ENCODE data around the gene HOXC10. TPM values are rescaled to one million over a fixed set of nuclear protein-coding genes. Genes with fewer than 3 reads are reported as not detected.

HOXC10 gene
- total RNA-seq, 4 donors from 2014 or later = 7.6 to 20.9 (median 12.0) TPM

DNA sequence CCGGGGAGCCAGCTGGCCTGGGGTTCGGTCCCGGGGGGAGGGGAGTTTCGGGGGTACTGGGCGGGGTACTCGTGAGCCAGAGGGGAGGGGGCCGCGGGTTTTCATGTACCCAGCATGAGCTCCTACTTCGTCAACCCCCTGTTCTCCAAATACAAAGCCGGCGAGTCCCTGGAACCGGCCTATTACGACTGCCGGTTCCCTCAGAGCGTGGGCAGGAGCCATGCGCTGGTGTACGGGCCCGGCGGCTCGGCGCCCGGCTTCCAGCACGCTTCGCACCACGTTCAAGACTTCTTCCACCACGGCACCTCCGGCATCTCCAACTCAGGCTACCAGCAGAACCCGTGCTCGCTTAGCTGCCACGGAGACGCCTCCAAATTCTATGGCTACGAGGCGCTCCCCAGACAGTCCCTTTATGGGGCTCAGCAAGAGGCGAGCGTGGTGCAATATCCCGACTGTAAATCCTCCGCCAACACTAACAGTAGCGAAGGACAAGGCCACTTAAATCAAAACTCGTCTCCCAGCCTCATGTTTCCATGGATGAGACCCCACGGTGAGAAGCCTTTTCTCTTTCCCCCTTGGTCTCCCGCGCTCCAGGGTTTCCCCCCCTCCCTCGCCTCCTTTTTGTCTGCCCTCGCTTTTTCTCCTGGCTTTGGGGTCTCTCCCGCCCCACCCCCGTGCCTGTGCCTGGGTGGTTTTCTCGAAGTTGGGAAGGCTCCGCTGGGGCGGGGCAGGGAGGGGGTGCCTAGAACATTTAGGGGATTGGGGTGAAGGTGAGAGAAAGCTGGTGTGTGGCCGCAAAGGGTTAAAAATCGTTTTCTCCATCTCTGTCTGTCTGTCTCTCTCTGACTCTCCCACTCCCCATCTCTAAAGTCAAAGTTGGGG, 24.5 kb downstream of the HOXC10 start:
- TF ChIP-seq, protein P1, sequence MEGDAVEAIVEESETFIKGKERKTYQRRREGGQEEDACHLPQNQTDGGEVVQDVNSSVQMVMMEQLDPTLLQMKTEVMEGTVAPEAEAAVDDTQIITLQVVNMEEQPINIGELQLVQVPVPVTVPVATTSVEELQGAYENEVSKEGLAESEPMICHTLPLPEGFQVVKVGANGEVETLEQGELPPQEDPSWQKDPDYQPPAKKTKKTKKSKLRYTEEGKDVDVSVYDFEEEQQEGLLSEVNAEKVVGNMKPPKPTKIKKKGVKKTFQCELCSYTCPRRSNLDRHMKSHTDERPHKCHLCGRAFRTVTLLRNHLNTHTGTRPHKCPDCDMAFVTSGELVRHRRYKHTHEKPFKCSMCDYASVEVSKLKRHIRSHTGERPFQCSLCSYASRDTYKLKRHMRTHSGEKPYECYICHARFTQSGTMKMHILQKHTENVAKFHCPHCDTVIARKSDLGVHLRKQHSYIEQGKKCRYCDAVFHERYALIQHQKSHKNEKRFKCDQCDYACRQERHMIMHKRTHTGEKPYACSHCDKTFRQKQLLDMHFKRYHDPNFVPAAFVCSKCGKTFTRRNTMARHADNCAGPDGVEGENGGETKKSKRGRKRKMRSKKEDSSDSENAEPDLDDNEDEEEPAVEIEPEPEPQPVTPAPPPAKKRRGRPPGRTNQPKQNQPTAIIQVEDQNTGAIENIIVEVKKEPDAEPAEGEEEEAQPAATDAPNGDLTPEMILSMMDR (IDR thresholded peaks at IDR 0.05; ENCODE audit: low read depth) = no peak

DNA sequence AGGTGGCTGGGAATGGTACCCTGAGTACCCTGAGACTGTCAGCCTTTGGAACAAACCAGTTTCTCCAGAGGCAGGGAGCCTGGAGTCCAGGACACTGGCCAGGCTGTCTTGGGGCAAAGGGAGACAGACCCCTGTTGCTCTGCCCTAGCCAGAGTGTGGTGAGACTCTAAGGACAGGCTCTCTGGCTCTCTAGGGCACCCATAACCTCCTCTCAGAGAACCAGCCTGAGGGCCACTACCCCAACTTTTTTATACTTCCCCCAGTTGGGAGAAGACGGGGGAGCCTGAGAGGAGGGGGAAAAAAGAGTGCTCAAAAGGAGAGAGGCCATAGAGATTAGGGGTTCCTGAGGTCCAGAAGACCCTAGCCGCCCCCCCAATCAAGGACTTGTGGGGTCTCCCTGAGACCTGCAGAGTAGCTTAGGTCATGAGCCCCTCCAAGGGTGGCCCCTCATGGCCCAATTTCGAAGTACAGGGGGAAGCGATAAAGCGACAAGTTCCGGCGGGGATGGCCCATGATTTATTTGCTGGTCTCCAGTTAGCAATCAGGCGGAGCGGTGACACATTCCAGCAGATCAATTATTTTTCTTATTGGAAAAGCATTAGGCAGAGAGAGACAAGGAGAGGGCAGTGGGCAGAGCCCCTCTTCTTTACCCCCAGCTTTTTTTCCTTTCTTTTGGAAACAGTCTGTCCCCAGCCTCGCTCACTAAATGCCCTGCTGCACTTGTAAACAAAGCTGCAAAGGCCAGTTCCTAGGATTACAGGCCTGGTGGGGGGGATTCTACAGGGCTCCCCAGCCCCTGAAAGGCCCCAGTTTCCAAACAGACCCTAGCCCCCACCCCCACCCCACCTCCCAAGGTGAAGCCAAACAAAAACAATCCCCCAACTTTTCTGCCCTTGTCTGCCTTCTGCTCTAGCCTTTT, 25.4 kb downstream of the HOXC10 start:
- TF ChIP-seq, protein P1 (IDR thresholded peaks at IDR 0.05; ENCODE audit: low read depth) = no peak

DNA sequence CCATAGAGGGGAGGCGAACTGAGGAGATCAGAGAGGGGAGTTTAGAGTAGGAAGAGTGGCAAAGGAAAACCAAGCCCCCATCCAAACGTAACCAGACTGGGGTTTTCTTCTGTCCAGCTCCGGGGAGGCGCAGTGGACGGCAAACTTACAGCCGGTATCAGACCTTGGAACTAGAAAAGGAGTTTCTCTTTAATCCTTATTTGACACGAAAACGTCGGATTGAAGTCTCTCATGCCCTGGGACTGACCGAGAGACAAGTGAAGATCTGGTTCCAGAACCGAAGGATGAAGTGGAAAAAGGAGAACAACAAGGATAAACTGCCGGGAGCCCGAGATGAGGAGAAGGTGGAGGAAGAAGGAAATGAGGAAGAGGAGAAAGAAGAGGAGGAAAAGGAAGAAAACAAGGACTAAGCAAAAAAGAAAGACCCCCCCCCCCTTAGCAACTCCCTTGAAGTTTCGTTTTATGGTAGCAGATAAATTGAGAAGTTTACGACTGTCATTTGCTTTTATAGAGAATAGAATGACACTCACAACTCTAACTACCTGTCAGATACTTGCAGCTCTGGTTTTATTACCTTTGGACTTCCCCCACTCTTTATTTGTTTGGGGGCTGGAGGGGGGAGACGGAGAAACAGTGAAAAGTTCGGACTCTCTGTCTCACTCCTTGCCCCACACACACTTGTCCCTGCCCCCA, 26.2 kb downstream of the HOXC10 start:
- TF ChIP-seq, protein P1 (IDR thresholded peaks at IDR 0.05; ENCODE audit: low read depth) = no peak

DNA sequence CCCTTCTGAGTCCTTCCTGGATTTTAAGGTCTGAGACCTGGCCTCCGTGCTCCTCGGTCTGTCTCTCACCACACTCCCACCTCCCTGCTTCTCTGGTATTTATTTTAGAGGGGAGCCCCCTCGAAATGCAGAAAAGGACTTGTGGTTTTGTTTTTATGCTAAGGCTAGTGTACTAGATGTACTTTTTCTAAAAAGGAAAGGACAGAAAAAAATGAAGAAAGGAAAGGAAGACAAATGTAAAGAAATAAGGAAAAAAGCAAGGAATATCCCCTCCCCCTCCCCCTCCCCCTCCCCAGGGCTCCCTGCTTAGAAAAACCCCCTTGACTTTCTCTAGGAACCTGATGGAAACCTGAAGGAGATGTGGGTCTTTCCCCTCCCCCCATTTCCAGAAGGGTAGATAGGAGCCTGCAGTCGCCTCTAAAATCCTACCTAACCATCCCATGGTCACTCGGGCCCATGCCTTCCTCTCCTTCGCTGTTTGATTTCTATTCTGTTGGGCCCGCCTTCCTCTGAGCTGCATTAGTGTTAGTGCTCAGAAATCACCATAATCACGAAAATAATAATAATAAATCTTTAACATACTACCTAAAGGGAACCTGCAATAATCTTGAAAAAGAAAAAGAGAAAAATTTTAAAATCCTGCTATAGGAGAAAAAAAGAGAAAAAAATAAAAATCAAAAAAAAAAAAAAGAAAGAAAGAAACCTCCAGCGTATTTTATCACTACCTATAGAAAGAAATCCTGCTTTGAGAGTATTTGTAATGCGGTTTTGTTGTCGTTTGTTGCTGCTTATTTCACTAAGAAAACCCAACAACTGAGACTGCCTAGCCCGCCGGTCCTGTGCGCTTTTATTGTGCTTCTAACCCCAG, 27.0 kb downstream of the HOXC10 start:
- TF ChIP-seq, protein P1 (IDR thresholded peaks at IDR 0.05; ENCODE audit: low read depth) = no peak

DNA sequence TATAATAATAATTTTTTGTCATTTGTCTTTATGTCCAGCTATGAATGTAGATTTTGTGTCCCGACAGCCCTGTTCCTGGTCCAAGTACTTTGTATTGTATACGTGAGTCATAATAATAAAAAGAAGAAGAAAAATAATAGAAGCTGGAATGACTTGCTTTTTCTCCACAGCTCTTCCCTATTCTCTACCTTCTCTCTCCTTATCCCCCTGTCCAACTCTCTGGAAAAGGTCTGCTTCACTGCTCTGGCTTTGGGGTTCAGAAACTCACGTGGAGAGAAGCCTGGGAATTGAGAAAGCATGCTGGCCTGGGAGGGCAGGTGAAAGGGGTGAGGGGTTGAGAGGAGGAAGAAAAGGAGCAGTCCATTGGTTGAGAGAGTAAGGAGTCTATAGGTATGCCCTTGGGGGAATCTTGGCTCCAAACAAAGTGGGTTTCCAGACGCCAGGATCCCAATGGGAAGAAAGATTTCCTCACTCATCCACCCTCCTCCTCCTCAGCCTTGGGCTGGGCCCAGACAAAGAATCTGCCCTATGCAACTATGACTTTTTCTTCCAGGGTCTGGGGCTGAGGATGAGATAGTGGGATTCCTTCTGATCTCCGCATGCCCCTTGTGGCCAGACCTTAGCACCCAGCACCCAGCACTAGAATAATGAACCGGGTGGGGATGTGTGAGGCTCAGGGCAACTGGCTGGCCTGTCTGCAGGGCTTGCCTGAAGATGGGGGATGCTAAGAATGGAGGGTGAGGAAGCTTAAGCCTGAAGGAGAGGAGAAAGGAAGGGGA, 27.9 kb downstream of the HOXC10 start:
- TF ChIP-seq, protein P1 (IDR thresholded peaks at IDR 0.05; ENCODE audit: low read depth) = no peak

Data from subcutaneous adipose tissue (tissue), 4 donors.